Activated CD8-positive, alpha-beta T cell treated with anti-CD3 and anti-CD28 coated beads for 36 hours (primary cell): ENCODE data around the gene GLT6D1. TPM values are rescaled to one million over a fixed set of nuclear protein-coding genes. Genes with fewer than 3 reads are reported as not detected.

Source experiments
- ATAC-seq: fragments of 200-7000 bp; cut with Tn5 transposase; one replicate; pipeline ENCODE4 v1.10.0; 2021; ENCODE audit warnings: mild to moderate bottlenecking, moderate library complexity
- CTCF ChIA-PET: fragments of 350-600 bp; sonication (Branson Sonifier 250); formaldehyde crosslinking; loops from one replicate; lab custom pipeline; 2021; ENCODE audit warnings: antibody characterized with exemption; lab: Charles Lee
- POLR2A ChIA-PET: fragments of 350-600 bp; sonication (Branson Sonifier 250); formaldehyde crosslinking; loops from one replicate; lab custom pipeline; 2021; ENCODE audit warnings: antibody characterized with exemption; lab: Charles Lee
- DNase-seq: peaks from one replicate; pipeline ENCODE4 v3.0.0-alpha.2; 2020
- H3K27ac Mint-ChIP-seq: one replicate; pipeline ENCODE4 v1.8.0; 2021; ENCODE audit warnings: mild to moderate bottlenecking, mixed read lengths
- H3K27me3 Mint-ChIP-seq: one replicate; pipeline ENCODE4 v1.8.0; 2021; ENCODE audit warnings: mixed read lengths
- H3K36me3 Mint-ChIP-seq: one replicate; pipeline ENCODE4 v1.8.0; 2021; ENCODE audit warnings: low read depth, mixed read lengths
- H3K4me1 Mint-ChIP-seq: one replicate; pipeline ENCODE4 v1.8.0; 2021; ENCODE audit warnings: low read depth, mixed read lengths
- H3K4me3 Mint-ChIP-seq: one replicate; pipeline ENCODE4 v1.8.0; 2021; ENCODE audit warnings: mild to moderate bottlenecking, moderate library complexity, mixed read lengths
- H3K9me3 Mint-ChIP-seq: one replicate; pipeline ENCODE4 v1.8.0; 2021; ENCODE audit warnings: mixed read lengths
- CTCF ChIP-seq: fragments of 200-600 bp; IDR thresholded peaks from one replicate; pipeline ENCODE4 v1.8.0; 2022; ENCODE audit warnings: antibody characterized with exemption, mild to moderate bottlenecking
- intact Hi-C: fragments of 100-400 bp; cut with micrococcal nuclease; formaldehyde crosslinking; loops from one replicate; pipeline ENCODE4 v1.10.0; 2022
- total RNA-seq, 2 experiments: library from RNA; stranded (reverse); gene quantifications; one replicate each; pipeline ENCODE4 v1.2.3, GENCODE V29; 2021

Gene GLT6D1
- total RNA-seq, 2 experiments from 2014 or later, result not detected

- TF ChIP-seq CTCF, result no peak
- Mint-ChIP-seq H3K9me3 (peaks cover 9% of the 10 kb centered on the region), H3K4me3 (no peak overlapping the region), H3K27me3 (peaks cover 11% of the 10 kb centered on the region), H3K27ac (no peak overlapping the region), H3K4me1 (no peaks in the 10 kb centered on the region), H3K36me3 (no peaks in the 10 kb centered on the region)
- DNase-seq (no peak), ATAC-seq (no peak)
- ChIA-PET POLR2A (no interaction called here), CTCF (interaction anchor here (0.6 to 1.5 kb wide), 2 partner anchors 19 to 198 kb away, joined by 3 to 4 read pairs; no protein-coding TSS in a partner anchor)
- intact Hi-C loops, result no loop called here
Measured at GRCh38 chr9:135622415-135623020, 16.8 kb downstream of the GLT6D1 start.

- ChIA-PET CTCF (interaction anchor here (1.5 kb wide), 1 partner anchor 17 kb away, joined by 3 read pairs; no protein-coding TSS in a partner anchor), POLR2A (no interaction called here)
- Mint-ChIP-seq H3K36me3 (no peaks in the 10 kb centered on the region), H3K4me1 (no peaks in the 10 kb centered on the region), H3K9me3 (no peaks in the 10 kb centered on the region), H3K27me3 (peaks cover 2% of the 10 kb centered on the region), H3K4me3 (no peak overlapping the region), H3K27ac (no peak overlapping the region)
- TF ChIP-seq CTCF, result no peak
- no peak for ATAC-seq
- no peak for DNase-seq
- intact Hi-C loops, result no loop called here
Measured at GRCh38 chr9:135620558-135620957, 18.8 kb downstream of the GLT6D1 start.

GRCh38 chr9:135619599-135619886 lies 19.8 kb downstream of the GLT6D1 start:
- ATAC-seq (no peak), DNase-seq (no peak)
- Mint-ChIP-seq H3K27me3 (no peaks in the 10 kb centered on the region), H3K4me1 (no peaks in the 10 kb centered on the region), H3K4me3 (no peak overlapping the region), H3K9me3 (no peaks in the 10 kb centered on the region), H3K27ac (no peak overlapping the region), H3K36me3 (no peaks in the 10 kb centered on the region)
- TF ChIP-seq CTCF, result no peak
- intact Hi-C loops, result no loop called here
- ChIA-PET CTCF (no interaction called here), POLR2A (no interaction called here)

- Mint-ChIP-seq H3K36me3 (no peaks in the 10 kb centered on the region), H3K27me3 (no peaks in the 10 kb centered on the region), H3K4me3 (no peak overlapping the region), H3K4me1 (no peaks in the 10 kb centered on the region), H3K9me3 (no peaks in the 10 kb centered on the region), H3K27ac (no peak overlapping the region)
- no peak for DNase-seq
- CTCF ChIA-PET, result no interaction called here
- POLR2A ChIA-PET, result no interaction called here
- intact Hi-C loops, result no loop called here
- ATAC-seq, result no peak
- TF ChIP-seq CTCF, result no peak
Measured at GRCh38 chr9:135618866-135619598, 20.3 kb downstream of the GLT6D1 start.

GRCh38 chr9:135617991-135618411 lies 21.3 kb downstream of the GLT6D1 start:
- TF ChIP-seq CTCF, result no peak
- no peaks in the 10 kb centered on the region for H3K27me3 Mint-ChIP-seq
- ChIA-PET POLR2A (no interaction called here), CTCF (no interaction called here)
- no peak overlapping the region for H3K27ac Mint-ChIP-seq
- no peak for ATAC-seq
- intact Hi-C loops, result no loop called here
- no peak for DNase-seq
- H3K9me3 Mint-ChIP-seq, result no peaks in the 10 kb centered on the region
- H3K4me1 Mint-ChIP-seq, result no peaks in the 10 kb centered on the region
- H3K4me3 Mint-ChIP-seq, result no peak overlapping the region
- H3K36me3 Mint-ChIP-seq, result no peaks in the 10 kb centered on the region
